HG03378 (cell line): ENCODE measurements around the gene ACAN.

Source experiments
- ATAC-seq: cut with Tn5 transposase; IDR thresholded peaks from one replicate; pipeline ENCODE4 v1.9.1; 2021; ENCODE audit warnings: mild to moderate bottlenecking, moderate library complexity; ENCODE audit not compliant: unreplicated experiment

ACAN gene

DNA sequence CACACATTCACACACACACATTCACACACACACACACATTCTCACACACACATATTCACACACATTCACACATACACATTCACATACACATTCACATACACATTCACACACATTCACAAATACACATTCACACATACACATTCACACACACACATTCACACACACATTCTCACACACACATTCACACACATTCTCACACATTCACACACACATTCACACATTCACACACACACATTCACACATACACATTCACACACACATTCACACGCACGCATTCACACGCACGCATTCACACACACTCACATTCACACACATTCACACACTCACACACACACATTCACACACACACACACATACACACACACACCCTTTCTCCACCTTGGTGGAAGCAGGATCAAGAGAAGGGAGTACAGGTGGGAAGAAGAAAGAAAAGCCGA, 97.8 kb downstream of the ACAN start:
- ATAC-seq = no peak

DNA sequence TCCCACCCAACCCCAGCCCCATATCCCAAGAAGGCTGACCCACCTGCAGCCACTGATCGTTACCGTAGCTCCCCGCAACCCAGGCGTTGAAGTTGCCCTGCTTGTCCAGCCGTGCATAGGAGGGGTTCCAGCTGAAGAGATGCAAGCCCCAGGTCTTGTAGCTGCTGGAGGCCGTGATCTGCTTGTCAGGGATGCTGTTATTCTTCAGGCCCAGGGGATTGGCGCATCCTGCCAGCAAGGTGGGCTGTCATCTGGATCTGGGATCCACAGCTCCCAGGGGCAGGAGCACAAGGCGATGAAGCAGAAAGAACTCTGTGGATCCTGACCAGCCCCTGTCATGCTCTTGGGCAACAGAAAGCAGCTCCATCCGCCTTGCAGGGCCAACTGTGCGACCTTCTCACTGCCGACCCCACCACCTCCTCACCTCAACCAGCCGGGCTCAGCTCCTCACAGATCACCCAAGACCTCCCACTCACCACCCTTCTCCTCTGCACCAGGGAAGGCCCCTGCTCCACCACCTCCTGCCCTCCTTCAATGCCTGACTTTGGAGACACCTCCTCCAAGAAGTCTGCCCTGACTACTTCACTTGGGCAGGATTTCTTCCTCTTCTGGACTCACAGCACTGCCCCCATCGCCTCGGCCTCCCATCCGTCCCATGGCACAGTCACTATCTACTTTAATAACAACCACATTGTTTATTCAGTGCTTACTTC, 98.4 kb downstream of the ACAN start:
- no peak for ATAC-seq

DNA sequence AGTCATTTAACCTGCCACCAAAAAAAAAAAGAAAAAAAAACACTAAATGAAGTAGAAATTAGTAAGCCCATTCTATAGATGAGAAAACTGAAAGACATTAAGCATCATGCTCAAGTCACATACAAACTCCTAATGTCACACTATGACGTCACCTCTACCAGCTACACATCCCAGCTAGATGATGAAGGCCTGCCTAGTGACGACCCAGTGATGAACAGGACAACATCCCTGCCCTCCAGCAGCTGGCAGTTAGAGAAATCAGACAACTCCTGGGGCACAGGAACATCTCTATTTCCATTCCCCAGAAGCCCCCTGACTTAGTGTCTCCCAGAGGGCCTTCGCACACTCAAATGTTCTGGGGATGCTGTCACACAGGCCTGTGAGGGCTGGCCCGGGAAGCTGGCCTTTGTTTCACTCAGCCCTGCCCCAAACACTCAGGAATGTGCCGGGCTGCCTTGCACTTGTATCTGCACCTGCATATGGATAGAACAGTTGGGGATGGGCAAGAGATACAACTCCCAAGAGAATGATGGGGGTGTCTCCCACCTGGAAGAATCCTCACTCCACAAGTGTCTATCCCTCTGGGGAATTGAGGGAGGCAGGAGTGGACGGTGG, 99.1 kb downstream of the ACAN start:
- no peak for ATAC-seq

DNA sequence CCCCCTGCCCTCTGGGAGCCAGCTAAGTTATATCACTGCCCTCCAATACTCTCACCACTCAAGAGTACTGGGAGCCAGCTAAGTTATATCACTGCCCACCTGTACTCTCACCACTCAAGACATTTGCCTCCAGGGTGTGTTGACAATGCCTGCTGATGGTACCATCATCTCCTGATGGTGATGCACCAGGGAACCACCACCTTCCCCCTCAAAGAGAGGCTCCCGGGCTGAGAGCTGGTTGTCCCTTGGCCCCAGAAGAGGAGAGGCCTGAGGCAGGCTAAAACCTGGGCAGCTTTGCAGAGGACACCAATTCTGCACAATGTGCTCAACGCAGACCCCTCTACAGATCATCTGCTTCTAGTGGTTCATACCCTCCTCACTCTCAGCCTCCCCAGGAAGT, 99.6 kb downstream of the ACAN start:
- ATAC-seq = no peak

DNA sequence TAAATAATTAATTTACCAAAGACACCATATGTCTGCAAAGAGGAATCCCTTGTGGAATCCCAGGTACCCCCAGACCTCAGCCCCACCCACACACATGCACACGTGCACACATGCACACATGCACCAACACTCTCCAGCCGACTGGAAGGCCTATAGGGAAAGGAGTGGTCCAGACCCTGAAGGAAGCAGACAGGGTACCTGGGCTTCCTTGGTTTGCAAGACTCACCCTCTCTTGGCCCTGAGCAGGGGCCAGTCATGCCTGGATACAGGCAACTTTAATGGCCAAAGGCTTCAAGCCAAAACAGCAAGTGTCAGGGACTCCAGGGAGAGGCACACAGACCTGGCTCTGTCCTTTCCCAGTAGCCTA, 101.0 kb downstream of the ACAN start:
- no peak for ATAC-seq

DNA sequence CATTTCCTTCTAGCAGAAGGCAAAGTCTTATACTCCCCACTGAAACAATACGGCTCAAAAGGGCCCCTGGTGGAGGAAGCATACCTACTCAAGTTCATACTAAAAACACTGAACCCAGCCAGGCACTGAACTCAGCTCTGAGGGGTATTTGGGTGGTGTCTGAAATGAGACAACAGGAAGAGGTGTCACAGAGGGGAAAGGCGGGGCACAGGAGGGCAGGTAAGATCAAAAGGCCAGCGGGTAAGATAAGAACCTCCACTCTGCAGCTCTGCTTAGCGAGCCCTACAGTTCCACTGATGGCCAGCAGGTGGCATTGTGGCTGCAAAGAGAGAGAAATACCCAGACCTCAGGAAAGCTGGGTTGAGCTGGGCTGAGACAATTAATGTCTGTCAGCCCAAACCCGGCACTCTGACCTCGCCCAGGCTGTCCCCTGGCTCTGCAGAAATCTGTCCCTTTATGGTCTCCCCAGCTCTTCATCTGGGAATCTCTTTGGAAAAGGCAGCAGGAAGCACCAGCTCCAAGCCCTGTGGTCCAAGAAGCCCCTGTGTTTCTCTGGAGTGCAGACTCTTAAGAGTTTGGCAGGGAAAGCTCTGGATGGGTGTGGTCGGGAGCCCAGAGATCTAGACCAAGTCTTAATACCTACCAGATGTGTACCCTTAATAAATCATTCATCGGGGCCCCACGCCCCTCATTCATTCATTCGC, 101.5 kb downstream of the ACAN start:
- ATAC-seq = peak; percentile 66

DNA sequence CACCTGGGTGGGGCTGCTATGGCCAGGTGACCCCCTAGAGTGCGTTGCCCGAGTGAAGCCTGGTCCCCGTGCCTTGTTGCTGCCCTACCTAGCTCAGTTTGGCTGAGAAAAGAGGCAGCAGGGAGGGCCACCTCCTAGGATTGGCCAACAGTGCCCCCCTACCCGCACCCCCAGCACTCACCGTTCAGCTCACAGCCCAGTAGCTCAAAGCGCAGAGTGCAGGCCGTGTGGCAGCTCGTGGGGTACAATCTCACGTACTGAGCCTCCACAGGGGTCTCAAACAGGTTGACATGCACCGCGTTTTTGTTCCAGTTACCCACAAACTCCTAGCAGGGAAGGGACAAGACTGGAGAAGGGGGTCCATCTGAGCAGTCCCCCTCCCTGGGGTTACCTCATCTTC, 102.3 kb downstream of the ACAN start:
- no peak for ATAC-seq

DNA sequence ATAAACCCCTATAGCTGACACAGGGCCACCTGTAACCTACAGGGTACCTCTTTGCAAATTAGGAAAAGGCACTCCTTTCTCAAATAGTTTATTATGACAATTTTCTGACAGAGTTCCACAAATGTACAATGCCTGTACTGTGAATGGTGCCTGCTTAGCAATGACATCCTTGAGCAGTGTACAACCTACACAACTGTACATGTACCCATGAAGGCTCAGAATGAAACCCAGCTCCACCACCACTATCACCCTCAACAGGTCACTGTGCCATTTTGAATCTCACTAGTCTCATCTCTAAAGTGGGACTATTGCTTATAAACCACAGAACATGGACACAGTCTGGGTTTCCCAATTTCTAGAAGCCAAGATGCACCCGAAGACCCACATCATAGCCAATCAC, 102.9 kb downstream of the ACAN start:
- no peak for ATAC-seq

DNA sequence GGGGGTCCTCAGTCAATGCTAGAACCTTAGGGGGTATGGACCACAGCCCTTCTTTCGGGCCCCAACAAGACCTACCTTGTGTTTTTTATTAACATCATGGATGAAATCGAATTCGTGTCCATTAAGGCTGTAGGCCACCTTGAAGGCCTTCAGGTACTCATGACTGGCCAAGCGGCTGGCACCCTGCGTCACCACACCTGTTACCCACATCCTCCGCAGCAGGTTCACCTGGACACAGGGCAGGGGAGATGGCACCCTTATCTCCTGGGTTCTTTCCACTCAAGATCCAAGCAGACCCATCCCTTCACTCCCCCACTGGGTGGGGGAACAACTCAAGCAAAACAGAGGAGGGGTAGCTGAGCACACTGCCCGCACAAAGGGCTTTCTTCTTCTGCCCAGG, 103.3 kb downstream of the ACAN start:
- no peak for ATAC-seq

DNA sequence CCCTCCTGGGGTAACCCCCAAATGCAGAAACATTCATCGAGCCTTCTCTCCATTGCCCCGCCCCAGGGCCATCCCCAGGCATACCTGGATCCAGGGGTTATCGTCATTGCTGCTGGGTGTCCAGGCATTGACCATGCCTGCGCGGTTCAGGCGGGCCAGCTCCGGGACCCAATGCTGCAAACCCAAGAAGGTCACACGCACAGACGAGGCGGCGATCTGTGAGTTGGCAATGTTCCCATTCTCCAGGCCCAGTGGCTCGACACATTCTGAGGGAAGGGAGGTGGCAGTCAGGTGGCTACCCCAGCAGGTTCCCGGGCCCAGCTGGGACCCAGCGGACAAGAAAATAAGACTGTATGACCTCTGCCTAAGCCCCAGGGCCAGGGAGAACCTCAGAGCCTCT, 103.9 kb downstream of the ACAN start:
- no peak for ATAC-seq

DNA sequence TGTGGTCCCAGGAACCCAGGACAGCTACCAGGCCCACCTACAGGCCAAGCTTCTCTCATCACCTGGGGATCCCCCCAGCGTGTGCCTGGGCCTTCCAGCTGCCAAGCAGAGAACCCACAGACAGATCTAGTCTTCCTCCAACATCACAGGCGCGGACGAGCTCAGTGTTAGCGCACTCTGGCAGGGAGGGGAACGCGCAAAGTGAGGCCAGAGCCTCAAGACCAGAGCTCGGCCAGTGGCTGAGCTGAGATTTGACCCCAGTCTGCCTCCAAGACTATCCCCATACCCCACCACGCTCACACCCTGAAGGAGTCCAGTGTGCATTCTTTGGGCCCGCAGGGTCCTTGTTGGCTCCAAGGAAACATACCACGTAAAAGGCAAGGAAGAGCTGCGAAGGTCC, 104.9 kb downstream of the ACAN start:
- ATAC-seq = no peak

DNA sequence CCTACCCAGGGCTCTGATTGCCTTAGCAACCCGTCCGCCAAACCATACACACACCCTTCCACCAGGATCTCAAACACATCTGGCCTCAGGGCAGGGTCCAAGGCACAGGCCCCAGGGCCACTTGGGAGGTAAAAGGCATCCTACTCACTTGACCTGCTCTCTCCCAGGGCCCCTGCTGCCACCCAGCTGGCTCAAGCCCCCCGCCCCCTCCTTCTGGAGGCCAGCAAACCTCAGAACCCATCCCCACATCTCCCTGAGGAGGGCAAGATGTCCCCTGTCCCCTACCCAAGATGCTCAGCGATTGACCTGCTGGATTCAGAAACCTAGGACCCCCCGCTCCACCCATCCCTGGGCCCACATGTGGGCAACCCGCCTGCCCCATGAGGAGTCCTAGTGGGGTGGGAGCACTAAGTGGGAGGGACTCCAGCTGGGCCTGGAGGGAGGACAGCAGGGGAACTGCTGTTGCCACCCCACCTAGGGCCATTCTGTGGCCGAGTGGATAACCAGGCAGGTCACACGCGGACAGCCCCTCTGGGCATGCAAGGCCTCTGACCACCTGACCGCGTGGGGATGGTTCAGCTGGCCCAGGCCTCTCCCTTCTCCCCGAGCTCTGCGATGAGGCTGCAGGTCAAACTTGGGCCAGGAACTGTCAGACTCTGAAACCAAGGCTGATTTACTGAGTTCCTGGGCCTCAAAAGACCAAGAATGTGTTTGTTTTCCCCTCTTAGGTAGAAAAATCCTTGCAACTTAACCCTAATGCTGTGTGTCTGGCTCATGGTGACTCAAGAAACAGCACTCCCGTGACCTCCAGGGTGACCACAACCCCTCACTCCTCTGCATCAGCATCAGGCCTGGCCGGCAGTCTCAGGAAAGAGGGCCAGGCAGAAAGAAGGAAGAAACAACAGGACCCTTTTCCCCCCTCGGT, 105.7 kb downstream of the ACAN start:
- ATAC-seq = no peak

DNA sequence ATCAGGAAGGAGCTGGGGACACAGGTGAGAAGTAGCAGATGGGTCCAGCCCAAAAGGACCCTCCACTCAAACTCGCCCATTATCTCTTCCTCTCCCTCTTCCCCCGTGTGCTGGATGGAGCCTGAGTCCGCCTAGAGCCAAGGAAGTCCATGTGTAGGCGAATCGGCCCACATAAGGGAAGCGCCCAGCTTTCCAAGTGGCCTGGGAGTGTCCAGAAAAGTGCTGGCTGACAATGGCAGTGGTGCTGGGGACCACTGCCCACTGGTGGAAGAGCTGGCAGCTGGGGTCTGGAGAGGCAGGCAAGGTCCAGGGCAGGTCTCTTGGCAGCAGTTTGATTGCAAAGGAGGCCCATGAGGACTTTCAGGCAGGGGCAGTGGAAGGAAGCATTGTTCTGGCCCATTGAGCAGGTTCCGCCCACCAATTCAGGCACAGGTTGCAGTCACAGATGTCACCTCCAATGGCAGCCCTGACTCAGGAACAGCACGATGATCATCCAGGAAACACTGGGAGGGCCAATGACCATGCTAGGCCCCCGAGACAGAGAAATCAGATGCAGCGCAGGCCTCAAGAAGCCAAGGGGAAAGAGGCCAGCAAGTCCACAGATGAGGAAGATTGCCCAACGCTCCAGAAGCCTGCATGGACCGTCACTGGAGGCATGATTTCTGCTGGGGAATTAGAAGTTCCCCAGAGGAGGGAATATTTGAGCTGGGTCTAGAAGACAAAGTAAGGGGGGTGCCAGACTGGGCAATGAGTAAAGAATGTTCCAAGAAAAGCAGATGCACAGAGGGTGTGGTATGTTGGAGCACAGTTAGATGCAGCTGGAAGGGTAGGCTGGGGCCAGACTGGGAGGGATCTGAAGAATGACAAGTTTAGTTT, 107.0 kb downstream of the ACAN start:
- no peak for ATAC-seq

DNA sequence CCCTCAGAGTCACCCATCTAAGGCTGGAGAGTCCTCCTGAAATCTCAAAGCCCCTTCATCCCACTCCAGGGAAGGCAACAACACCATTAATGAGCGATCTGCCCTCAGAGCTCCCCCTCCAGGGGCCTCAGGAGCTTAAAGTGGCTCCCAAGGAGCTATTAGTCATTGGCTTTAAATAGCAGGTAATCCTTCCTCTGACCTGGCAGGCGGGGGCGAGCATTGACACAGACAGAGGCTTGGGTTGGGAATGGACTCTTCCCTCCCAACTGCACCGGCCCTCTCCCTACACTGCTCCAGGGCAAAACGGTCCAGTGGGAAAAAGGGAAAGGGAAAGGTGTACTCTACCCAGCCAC, 108.5 kb downstream of the ACAN start:
- ATAC-seq = no peak

DNA sequence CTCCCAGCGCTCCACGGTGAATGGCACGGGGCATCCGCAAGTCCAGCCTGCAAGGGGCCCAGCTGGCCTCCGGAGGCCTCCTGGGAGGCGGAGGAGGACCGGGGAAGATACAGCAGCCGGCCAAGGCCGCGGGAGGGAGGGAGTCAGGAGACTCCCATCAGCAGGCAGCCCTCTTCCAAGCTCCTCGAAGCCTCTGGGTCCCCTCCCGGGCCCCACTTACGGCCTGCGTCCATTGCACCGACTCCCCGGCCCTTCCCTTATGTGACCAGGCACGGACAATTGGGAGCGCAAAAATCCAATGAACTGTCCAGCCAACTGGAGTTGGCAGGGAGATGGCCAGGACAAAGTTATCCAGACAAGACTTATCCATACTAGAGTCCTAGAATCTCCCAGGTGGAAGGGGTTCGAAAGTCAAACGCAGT, 109.3 kb downstream of the ACAN start:
- ATAC-seq = no peak

DNA sequence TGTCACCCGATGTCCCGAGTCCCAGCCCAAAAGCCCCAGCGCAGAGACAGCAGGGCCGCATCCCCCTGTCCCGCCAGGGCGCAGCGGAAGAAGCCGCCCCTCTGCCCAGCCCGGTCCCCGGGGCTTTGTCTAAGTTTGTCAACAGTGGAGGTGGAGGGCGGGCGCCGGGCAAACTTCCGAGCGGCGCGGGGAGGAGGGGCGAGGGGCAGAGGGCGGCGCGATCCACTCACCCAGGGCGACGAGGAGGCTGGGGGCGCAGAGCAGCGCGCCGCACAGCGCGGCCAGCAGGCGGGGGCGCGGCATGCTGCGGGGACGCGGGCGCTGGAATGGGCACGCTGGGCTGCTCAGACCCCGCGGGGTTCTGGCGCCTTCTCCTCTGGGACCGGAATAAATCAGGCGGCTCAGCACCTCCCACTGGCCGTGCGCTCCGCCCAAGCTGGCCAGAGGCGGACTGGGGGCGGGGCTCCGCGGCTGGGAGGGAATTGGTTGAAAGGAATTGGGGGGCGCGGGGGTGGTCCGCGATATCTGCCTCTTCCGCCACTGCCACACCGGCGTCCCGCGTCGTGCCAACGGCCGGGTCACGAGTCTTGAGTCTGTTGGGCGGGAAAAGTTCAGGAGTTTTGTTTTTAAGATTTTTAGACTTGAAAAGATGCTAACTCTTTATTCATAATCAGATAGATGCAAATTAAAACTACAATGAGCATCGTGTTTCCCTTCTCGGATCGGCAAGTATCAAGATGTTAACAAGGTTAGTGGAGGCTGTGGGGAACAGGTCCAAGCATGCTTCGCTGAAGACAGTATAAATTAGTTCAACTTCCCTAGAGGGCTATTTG, 110.0 kb downstream of the ACAN start, which contains the start of gene MFGE8:
Gene MFGE8 (minus strand): TSS at position 363 of the 833 bp plus-strand sequence. CDS start 60 bp downstream, at position 303.
- peak; percentile 54 for ATAC-seq

DNA sequence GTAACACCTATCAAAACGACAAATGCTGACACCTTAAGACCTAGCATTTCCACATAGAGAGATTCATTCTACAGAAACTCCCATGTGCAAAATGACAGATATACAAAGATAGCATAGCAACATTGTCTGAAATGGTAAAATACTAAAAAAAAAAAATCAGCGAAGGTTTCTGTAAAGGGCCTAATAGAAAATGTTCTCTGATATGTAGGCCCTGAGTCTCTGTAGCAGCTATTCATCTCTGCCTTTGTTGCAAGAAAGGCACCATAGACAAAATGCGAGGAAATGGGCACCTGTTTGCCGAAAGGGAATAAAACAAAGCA, 110.6 kb downstream of the ACAN start:
- ATAC-seq = no peak

DNA sequence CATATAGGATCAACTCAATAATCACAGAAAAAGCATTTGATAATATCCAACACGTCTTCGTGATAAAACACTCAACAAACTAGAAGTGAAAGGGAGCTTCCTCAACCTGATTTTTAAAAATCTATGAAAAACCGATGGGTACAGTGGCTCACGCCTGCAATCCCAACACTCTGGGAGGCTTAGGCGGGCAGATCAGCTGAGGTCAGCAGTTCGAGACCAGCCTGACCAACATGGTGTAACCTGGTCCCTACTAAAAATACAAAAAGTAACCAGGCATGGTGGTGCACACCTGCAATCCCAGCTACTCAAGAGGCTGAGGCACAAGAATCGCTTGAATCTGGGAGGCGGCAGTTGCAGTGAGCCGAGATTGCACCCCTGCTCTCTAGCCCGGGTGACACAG, 112.1 kb downstream of the ACAN start:
- ATAC-seq = no peak

DNA sequence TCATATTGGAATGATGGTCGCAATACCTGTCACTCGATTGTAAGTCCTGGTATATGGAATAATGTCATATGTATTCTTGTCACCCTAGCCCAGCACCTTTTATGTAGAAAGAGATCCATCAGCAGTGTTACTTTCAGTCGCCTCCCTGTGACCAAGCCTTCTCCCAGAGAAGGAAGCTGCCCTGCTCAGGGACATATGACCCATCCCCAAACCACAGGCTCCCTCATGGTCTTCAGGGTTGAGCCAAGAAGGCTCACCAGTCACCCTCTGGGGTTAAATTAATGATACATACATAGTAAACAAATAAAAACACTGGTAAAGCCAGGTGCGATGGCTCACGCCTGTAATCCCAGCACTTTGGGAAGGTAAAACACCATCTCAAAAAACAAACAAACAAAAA, 114.5 kb downstream of the ACAN start:
- no peak for ATAC-seq

DNA sequence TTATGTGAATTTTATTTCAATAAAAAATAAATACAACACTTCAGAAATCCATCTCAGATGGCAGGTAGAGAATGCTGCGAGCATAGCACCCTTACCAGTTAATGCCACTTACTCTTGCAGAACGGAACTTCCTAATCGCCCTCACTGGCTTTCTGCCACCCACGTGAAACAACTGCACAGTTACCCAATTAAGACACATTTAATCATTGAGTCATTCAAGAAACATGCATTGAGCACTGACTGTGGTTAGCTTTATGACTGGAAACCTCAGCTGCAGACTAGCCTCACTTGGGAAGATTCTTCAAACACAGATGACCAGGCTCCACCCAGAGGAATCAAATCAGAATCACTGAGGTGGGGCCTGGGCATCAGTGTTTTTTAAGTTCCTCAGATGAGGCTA, 115.5 kb downstream of the ACAN start:
- peak; percentile 68 for ATAC-seq
